ENCODE data around the gene BCAR1.

GRCh38 chr16:75271441-75272096 lies 20.1 kb upstream of the BCAR1 start:
- TF ChIP-seq CTCF (IDR thresholded peaks at IDR 0.05) (no peak), POLR2A (IDR thresholded peaks at IDR 0.05) (no peak)
